Renal cortical epithelial cell (primary cell): ENCODE results near the gene MBD3L3. TPM values are rescaled to one million over a fixed set of nuclear protein-coding genes. Genes with fewer than 3 reads are reported as not detected.
A peak's percentile ranks its signal among the peaks of the same experiment; 100 is the strongest.
"Not testable (repeated sequence)": the region's sequence is repeated elsewhere in the genome, so short reads cannot be mapped to it uniquely, and the experiment has no call there.

Experiments used
- DNase-seq: peaks from one replicate; pipeline ENCODE4 v3.0.0-alpha.2; 2011; ENCODE audit warnings: low read depth
- total RNA-seq: library from RNA; depleted of rRNA; stranded (reverse); fragments of >200 nt; gene quantifications from 2 replicates; pipeline ENCODE4 v1.2.3, GENCODE V29; 2014

The MBD3L3 gene
- total RNA-seq, 1 donor from 2014 or later, result not detected

DNA sequence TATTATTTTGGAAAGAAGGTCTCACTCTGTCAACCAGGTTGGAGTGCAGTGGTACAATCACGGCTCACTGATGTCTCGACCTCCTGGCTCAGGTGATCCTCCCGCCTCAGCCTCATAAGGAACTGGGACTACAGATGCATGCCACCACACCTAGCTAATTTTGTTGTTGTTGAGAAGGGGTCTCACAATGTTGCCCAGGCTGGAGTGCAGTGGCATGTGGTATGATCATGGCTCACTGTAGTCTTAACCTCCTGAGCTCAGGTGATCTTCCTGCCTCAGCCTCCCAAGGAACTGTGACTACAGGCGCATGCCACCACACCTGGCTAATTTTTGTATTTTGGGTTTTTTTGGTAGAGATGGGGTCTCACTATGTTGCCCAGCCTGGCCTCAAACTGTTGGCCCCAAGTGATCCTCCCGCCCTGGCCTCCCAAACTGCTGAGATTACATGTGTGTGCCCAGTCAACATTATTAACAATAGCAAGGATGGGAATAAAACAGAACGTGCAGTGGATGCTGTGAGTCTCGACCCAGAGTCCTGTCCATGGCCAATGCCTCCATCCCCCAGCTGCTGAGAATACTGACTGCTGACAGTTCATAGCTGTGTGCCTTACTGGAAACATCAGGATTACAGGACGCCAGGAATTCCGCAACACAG is 5.4 kb upstream of the MBD3L3 start:
- no peak for DNase-seq

- no peak for DNase-seq
These were observed 4.9 kb upstream of the MBD3L3 start for GRCh38 chr19:7063339-7063738.

DNA sequence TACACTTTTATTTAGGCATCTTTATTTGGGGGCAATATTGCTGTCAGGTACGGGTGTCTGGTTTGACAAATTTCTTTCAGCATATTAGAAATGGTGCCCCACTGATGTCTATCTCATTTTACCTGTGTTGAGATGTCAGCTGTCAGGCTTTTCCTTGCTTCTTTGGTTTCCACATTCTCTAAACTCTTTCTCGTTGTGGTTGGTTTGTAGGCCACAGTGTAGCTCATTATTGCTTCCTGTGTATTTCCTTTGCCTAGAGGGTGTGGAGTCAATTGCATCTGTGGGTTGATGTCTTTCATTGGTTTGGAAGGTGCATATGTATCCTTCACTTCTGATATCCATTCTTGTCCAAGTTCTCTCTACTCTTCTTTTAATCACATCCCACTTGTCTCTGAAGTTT is 1.5 kb upstream of the MBD3L3 start:
- not testable (repeated sequence) for DNase-seq

GRCh38 chr19:7056371-7056770 is 2.1 kb downstream of the MBD3L3 start:
- DNase-seq, result not testable (repeated sequence)

DNA sequence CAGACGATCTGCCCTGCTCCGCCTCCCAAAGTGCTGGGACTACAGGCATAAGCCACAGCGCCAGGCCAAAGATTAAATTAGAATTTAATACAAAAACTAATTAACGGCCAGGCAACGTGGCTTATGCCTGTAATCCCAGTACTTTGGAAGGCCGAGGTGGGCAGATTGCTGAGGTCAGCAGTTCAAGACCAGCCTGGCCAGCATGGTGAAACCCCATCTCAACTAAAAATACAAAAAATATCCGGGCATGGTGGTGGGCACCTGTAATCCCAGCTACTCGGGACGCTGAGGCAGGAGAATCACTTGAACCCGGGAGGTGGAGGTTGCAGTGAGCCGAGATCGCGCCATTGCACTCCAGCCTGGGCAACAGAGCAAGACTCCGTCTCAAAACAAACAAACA is 2.8 kb downstream of the MBD3L3 start:
- not testable (repeated sequence) for DNase-seq

GRCh38 chr19:7054635-7055368 is 3.7 kb downstream of the MBD3L3 start:
- DNase-seq, result not testable (repeated sequence)

GRCh38 chr19:7052896-7053295 is 5.6 kb downstream of the MBD3L3 start:
- not testable (repeated sequence) for DNase-seq

DNA sequence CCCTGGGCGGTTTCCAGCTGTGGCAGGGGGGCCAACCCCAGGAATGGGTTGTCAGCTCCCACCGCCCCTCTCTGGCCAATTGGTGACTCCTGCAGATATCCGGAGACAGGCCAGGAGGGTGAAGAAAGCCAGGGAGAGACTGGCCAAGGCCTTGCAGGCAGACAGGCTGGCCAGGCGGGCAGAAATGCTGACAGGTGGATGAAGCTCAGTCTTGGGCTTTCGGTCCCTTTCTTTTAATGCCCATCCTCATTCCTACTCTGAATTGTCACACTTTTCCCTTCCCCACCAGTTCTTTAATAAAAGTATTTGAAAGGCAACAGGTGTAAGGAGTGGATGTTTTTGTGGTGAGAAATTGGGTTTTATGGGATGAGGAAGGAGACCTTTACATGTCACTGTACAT is 7.1 kb downstream of the MBD3L3 start:
- not testable (repeated sequence) for DNase-seq

- DNase-seq, result not testable (repeated sequence)
These were observed 9.5 kb downstream of the MBD3L3 start, which contains the start of gene MBD3L2 for GRCh38 chr19:7049021-7049420. TSS of gene MBD3L2 (plus strand) at chr19:7049321. CDS start at chr19:7049374, 53 bp downstream.

- DNase-seq, result not testable (repeated sequence)
These were observed 16.9 kb downstream of the MBD3L3 start for GRCh38 chr19:7041563-7041962.

DNA sequence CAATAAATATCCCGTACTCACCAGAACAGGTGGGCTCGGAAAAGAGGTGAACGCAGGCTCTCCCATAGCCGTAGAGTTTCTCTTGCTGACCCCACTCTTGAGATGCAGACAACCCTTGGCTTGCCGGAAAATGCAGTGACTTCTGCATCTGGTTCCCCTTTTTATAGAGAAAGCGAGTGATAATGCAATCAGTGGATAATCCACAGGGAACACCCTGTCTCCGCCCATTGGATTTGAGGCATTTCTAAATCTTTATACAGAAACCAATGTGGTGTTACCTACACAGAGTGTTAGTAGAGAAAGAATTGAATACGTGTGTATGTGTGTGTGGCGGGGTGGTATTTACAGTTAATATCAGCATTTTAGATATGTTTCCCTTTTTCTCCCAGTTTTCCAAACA is 18.4 kb downstream of the MBD3L3 start, which contains the start of gene MBD3L4:
MBD3L4 (minus strand) TSS at position 101 of the 400 bp plus-strand sequence; CDS start at position 66, 35 bp downstream.
- DNase-seq, result not testable (repeated sequence)

DNA sequence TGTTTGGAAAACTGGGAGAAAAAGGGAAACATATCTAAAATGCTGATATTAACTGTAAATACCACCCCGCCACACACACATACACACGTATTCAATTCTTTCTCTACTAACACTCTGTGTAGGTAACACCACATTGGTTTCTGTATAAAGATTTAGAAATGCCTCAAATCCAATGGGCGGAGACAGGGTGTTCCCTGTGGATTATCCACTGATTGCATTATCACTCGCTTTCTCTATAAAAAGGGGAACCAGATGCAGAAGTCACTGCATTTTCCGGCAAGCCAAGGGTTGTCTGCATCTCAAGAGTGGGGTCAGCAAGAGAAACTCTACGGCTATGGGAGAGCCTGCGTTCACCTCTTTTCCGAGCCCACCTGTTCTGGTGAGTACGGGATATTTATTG is 28.2 kb downstream of the MBD3L3 start, which contains the start of gene MBD3L5:
MBD3L5 (plus strand) TSS at position 301 of the 400 bp plus-strand sequence; CDS start at position 335, 34 bp downstream.
- DNase-seq, result not testable (repeated sequence)

- DNase-seq, result not testable (repeated sequence)
These were observed 29.7 kb downstream of the MBD3L3 start for GRCh38 chr19:7028790-7029189.

- DNase-seq, result not testable (repeated sequence)
These were observed 37.1 kb downstream of the MBD3L3 start, which contains the start of gene MBD3L2B for GRCh38 chr19:7021331-7021730. TSS of gene MBD3L2B (minus strand) at chr19:7021431. CDS start at chr19:7021397, 34 bp downstream.

- no peak for DNase-seq
These were observed 39.6 kb downstream of the MBD3L3 start for GRCh38 chr19:7018828-7019227.

DNA sequence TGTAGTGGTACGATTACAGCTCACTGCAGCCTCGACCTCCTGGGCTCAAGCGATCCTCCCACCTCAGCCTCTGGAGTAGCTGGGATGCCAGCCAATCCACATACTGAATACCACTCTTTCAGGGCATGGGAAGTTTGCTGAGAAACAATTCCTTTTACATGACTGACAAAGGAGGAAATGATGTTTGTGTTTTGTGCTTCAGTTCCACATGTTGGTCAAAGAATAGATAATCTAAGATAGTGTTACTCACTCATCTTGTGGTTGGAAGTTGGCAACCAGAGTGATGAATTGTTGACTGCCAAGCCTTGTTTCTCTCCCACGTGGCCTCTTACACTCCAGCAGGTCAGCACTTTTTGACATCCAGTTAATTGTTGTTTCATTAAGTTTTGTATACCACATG is 44.8 kb downstream of the MBD3L3 start:
- DNase-seq, result peak; percentile 78

GRCh38 chr19:7010722-7011593 is 47.5 kb downstream of the MBD3L3 start:
- no peak for DNase-seq

GRCh38 chr19:7007859-7008258 is 50.6 kb downstream of the MBD3L3 start:
- DNase-seq, result no peak
